Stomach smooth muscle (tissue), 2 donors: ENCODE data around the gene PDIA6.

Experiments used
- H3K27ac ChIP-seq: one replicate; pipeline ENCODE4 v1.7.0; 2013; ENCODE audit warnings: mild to moderate bottlenecking, low read length, inconsistent platforms
- H3K27me3 ChIP-seq, 2 donors: one replicate each; pipeline ENCODE4 v1.7.0; 2013; ENCODE audit warnings: low read length in 2 of 2; ENCODE audit not compliant: insufficient read depth in 2 of 2, control insufficient read depth in 1 of 2
- H3K36me3 ChIP-seq, 2 donors: one replicate each; pipeline ENCODE4 v1.7.0; 2013; ENCODE audit warnings: low read length in 2 of 2; ENCODE audit not compliant: control insufficient read depth in 2 of 2, insufficient read depth in 2 of 2
- H3K4me1 ChIP-seq: one replicate; pipeline ENCODE4 v1.7.0; 2013; ENCODE audit warnings: low read length; ENCODE audit not compliant: control insufficient read depth, insufficient read depth
- H3K4me3 ChIP-seq, 2 donors: one replicate each; pipeline ENCODE4 v1.7.0; 2013; ENCODE audit warnings: low read length in 2 of 2
- H3K9ac ChIP-seq, 2 donors: one replicate each; pipeline ENCODE4 v1.7.0; 2013; ENCODE audit warnings: low read length in 2 of 2, mild to moderate bottlenecking in 1 of 2
- H3K9me3 ChIP-seq, 2 donors: one replicate each; pipeline ENCODE4 v1.7.0; 2013; ENCODE audit warnings: low read length in 2 of 2; ENCODE audit not compliant: control insufficient read depth in 2 of 2
- donor health status: healthy.
- donor health status: Pancreatic carcinoma.

The PDIA6 gene

DNA sequence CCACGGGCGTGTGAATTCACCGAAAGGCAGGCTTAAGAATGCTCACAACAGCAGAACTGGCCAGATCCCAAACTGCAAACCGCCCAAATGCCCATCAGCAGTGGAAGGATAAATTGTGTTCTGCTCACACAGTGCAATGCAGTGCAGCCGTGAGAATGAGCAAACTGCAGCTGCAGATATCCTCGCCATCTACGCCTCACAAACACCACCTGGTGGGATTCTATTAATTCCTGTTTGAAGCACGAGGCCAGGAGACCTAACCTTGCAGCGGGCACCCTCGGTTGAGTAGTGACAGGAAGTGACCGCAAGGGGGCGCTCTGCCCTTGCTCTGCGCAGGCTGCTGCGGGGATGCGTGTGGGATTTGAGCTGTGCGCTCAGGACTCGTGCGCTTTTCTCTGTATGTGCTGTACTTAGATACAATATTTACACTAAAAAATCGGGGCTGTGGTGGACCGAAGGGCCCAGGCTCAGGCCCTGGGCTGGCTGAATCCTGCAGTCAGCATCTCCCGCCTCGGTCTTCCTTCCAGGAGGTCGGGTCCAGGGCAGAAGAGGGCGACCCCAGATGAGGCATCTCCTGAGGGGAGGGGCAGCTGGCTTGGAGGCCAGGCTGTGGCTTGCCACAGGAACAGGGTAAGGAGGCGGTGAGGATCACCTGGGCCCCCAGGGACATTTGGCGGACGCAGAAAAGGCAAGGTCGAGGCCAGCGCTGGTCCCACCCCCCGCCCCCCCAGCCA lies 19.8 kb upstream of the PDIA6 start:
- Histone ChIP-seq H3K4me1 (peaks cover 24% of the 10 kb centered on the region), H3K9me3 (no peaks in the 10 kb centered on the region), H3K9ac (no peak overlapping the region), H3K27me3 (peaks cover 0 to 4% of the 10 kb centered on the region in 2 donors), H3K36me3 (no peaks in the 10 kb centered on the region), H3K27ac (no peak overlapping the region), H3K4me3 (peak overlapping the region in 1 of 2 donors; percentile 40)

DNA sequence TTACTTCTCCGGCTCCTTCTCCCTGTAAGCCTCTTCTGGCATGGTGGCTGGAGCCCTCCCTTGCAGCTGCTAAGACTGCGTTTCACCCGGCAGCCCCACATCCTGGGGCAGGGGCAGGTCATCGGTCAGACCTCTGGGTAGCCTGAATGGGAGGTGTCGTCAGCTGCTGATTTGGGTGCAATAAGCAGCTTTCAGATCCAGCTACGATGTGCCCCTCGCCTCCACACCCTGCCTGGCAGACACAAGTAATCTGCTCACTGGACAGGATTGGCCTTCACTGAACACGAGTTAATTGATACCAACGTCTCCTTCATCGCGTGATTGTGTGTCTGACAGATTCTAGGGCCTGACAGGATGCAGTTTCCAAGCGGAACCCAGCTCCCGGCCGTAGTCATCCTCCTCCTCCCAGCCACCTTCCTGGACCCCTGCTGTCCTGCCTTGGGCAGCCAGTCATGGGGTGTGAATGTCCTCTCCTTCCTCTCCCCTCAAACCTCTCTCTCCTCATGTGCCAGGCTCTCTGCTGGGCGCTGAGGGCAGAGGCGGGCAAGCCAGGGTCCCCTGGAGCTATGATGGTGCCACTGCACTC lies 18.9 kb upstream of the PDIA6 start:
- Histone ChIP-seq H3K27ac (no peak overlapping the region), H3K36me3 (no peaks in the 10 kb centered on the region), H3K9me3 (no peaks in the 10 kb centered on the region), H3K4me3 (no peak overlapping the region), H3K27me3 (peaks cover 0 to 6% of the 10 kb centered on the region in 2 donors), H3K4me1 (peaks cover 24% of the 10 kb centered on the region), H3K9ac (no peak overlapping the region)

GRCh38 chr2:10830641-10831399 lies 18.2 kb upstream of the PDIA6 start:
- Histone ChIP-seq H3K4me3 (no peak overlapping the region), H3K27ac (no peak overlapping the region), H3K27me3 (peaks cover 0 to 6% of the 10 kb centered on the region in 2 donors), H3K36me3 (no peaks in the 10 kb centered on the region), H3K4me1 (peaks cover 24% of the 10 kb centered on the region), H3K9ac (no peak overlapping the region), H3K9me3 (no peaks in the 10 kb centered on the region)

DNA sequence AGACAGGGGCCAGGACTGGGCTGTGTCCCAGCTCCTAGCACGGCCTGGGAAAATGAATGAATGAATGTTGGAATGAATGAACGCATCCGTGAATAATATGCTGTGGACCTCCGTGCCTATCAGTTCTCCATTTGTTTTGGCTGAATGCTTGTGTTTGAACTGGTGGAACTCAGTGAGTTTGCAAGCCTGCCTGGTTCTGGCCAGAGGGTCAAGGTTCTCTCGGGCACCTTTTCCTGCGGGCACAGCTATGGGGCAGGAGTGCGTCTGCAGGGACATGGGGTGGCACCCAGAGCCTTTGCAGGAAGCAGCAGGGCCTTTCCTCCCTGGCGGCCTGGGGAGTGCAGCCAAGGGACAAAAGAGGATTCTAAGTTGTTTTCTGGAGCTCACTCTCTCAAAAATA lies 17.6 kb upstream of the PDIA6 start:
- no peak overlapping the region for H3K9ac ChIP-seq
- no peak overlapping the region for H3K27ac ChIP-seq
- no peak overlapping the region for H3K4me3 ChIP-seq
- no peaks in the 10 kb centered on the region for H3K9me3 ChIP-seq
- H3K4me1 ChIP-seq, result peaks cover 23% of the 10 kb centered on the region
- peaks cover 3 to 6% of the 10 kb centered on the region in 2 donors for H3K27me3 ChIP-seq
- H3K36me3 ChIP-seq, result no peaks in the 10 kb centered on the region

DNA sequence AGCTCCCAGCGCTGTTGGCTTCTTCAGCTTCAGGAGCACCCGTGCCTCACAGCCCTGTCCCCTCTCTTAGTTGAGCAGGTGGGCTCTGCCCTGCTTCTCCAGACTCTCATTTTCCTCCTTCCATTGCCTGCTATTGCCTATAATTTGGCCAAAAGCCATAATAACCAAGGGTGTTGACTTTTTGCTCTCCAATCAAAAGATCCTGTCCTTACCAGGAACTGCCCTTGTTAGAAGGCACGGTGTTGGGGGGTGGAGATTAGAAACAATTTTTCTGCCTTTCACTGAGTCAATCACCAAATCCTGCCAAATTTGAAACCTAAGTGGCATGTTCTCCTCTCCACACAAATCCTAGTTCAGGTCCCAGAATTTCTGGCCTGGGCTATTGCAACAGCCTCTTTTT lies 16.7 kb upstream of the PDIA6 start:
- Histone ChIP-seq H3K4me3 (no peak overlapping the region), H3K9me3 (no peaks in the 10 kb centered on the region), H3K27ac (no peak overlapping the region), H3K9ac (no peak overlapping the region), H3K36me3 (no peaks in the 10 kb centered on the region), H3K27me3 (peaks cover 3 to 7% of the 10 kb centered on the region in 2 donors), H3K4me1 (peaks cover 22% of the 10 kb centered on the region)

GRCh38 chr2:10828346-10828745 lies 15.8 kb upstream of the PDIA6 start:
- H3K27ac ChIP-seq, result no peak overlapping the region
- H3K27me3 ChIP-seq, result peaks cover 3 to 9% of the 10 kb centered on the region in 2 donors
- no peak overlapping the region for H3K9ac ChIP-seq
- H3K4me1 ChIP-seq, result peaks cover 13% of the 10 kb centered on the region
- no peaks in the 10 kb centered on the region for H3K9me3 ChIP-seq
- H3K4me3 ChIP-seq, result no peak overlapping the region
- no peaks in the 10 kb centered on the region for H3K36me3 ChIP-seq

DNA sequence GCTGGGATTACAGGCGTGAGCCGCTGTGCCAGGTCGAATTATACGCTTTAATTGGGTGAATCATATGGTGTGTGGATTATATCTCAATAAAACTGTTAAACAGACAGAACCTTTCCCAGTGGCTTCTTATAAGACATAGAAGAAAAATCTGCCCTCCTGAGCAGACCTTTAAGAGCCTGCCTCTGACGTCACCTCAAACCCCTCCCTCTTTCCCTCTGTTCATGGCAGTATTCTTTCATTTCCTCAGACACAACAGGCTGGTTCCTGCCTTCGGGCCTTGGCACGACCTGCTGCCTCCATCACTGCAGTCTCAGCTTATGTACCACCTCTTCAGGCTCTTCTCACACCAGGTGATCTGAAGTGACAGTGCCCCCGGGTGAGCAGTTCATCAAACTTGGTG lies 14.0 kb upstream of the PDIA6 start:
- H3K36me3 ChIP-seq, result no peaks in the 10 kb centered on the region
- no peak overlapping the region for H3K4me3 ChIP-seq
- H3K9ac ChIP-seq, result no peak overlapping the region
- no peak overlapping the region for H3K27ac ChIP-seq
- no peaks in the 10 kb centered on the region for H3K4me1 ChIP-seq
- H3K9me3 ChIP-seq, result no peaks in the 10 kb centered on the region
- H3K27me3 ChIP-seq, result peaks cover 5 to 9% of the 10 kb centered on the region in 2 donors

DNA sequence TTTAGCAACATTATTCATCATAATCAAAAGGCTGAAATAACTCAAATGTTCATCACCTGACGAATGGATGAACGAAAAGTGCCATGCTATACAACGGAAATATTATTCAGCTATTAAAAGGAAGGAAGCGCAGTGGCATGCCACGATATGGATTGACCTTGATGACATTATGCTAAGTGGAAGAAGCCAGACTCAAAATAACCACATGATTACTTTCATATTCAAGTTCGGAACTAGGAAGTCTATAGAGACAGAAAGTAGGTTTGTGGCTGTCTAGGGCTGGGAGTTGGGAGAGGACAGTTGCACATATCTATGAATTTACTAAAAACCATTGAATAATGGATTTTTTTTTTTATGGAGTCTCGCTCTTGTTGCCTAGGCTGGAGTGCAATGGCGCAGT lies 13.4 kb upstream of the PDIA6 start:
- H3K4me1 ChIP-seq, result no peaks in the 10 kb centered on the region
- H3K36me3 ChIP-seq, result no peaks in the 10 kb centered on the region
- no peak overlapping the region for H3K9ac ChIP-seq
- H3K27me3 ChIP-seq, result peaks cover 5 to 9% of the 10 kb centered on the region in 2 donors
- H3K9me3 ChIP-seq, result no peaks in the 10 kb centered on the region
- no peak overlapping the region for H3K27ac ChIP-seq
- no peak overlapping the region for H3K4me3 ChIP-seq

DNA sequence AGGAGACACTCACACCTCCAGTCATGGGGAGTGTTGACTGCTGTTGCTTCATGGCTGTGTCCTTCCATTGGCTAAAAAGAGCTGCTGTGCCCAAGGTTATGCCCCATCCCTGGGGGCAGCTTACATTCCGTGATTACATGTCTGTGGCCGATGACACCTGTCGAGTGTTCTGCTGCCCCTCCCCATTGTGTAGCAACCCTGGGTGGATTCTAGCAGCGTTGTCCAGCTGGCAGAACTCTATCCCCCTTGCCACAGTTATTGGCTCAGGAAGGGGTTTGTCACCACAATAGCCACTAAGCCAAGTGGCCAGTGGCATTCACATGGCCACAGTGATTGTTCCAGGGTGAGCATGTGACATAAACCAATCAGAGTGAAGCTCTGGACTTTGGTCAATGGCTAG lies 11.6 kb upstream of the PDIA6 start:
- Histone ChIP-seq H3K9ac (no peak overlapping the region), H3K27ac (no peak overlapping the region), H3K9me3 (no peaks in the 10 kb centered on the region), H3K27me3 (peaks cover 5 to 8% of the 10 kb centered on the region in 2 donors), H3K4me1 (no peaks in the 10 kb centered on the region), H3K36me3 (no peaks in the 10 kb centered on the region), H3K4me3 (no peak overlapping the region)

DNA sequence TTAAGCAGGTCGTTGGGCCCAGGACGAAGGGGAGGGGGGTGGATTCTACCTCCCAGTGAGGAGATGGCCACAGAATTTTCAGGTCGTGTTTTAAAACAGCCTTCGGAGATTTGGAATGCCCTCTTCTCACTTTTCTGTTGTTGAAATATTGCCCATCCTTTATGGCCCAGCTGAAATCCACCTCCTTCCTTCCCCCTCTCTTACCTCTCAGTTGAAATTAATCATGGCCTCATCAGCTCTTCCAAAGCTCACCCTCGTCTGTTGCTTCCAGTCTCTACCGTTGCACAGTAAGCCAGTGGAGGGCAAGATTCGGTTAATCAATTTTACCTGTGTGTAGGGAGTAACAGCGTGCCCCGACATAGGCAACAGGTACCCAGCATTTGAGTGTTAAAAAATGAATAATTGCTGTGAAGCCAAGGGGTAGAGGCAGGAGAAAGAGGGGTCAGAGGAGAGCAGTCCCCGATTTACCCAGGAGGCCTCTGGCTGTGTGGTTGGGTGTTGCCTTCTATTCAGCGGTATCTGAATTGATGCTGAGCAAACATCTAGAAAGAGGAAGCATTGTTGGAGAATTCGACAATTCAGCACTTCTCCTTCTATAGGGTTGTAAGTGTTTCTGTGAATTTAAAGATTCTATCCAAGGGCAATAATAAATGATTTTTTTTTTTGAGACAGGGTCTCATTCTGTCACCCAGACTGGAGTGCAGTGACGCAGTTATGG lies 8.6 kb upstream of the PDIA6 start:
- H3K4me1 ChIP-seq, result no peaks in the 10 kb centered on the region
- no peak overlapping the region for H3K4me3 ChIP-seq
- no peaks in the 10 kb centered on the region for H3K9me3 ChIP-seq
- no peak overlapping the region for H3K9ac ChIP-seq
- no peaks in the 10 kb centered on the region for H3K36me3 ChIP-seq
- no peak overlapping the region for H3K27ac ChIP-seq
- H3K27me3 ChIP-seq, result peaks cover 5% of the 10 kb centered on the region in 2 donors
